K562 (cell line): Measurements from ENCODE around the gene RARRES2.

ENCODE experiments used
- BHLHE40 ChIP-seq: IDR thresholded peaks from 2 replicates; pipeline ENCODE4 v1.6.1; 2011; ENCODE audit warnings: low read length, improper control_type of control experiment
- E2F4 ChIP-seq: sonication (generic); formaldehyde crosslinking; IDR thresholded peaks from 2 replicates; pipeline ENCODE4 v1.8.0; 2022; ENCODE audit warnings: mild to moderate bottlenecking, low read depth, missing genetic modification reagents
- ETV1 ChIP-seq: fragments of 450-650 bp; conservative IDR thresholded peaks from 2 replicates; pipeline ENCODE4 v1.6.1; 2016; ENCODE audit warnings: missing genetic modification characterization, control low read depth, low read depth, missing compliant biosample characterization
- HDAC2 ChIP-seq: fragments of 450-650 bp; IDR thresholded peaks from 2 replicates; pipeline ENCODE4 v1.6.1; 2016; ENCODE audit warnings: mild to moderate bottlenecking
- HINFP ChIP-seq: fragments of 450-650 bp; conservative IDR thresholded peaks from 2 replicates; pipeline ENCODE4 v1.6.1; 2016; ENCODE audit warnings: missing genetic modification characterization, low read depth, mild to moderate bottlenecking, control low read depth, missing compliant biosample characterization
- POLR2AphosphoS5 ChIP-seq: IDR thresholded peaks from 2 replicates; pipeline ENCODE4 v1.6.1; 2011; ENCODE audit warnings: mild to moderate bottlenecking, low read depth, low read length, moderate library complexity; ENCODE audit not compliant: control insufficient read depth, insufficient read depth
- REST ChIP-seq, 2 experiments: fragments of 450-650 bp; formaldehyde crosslinking in 1 of 2; IDR thresholded peaks; 2 replicates each; pipeline versions ENCODE4 v1.4.0 to v1.6.1; 2014 to 2020; ENCODE audit warnings: mild to moderate bottlenecking in 2 of 2, borderline replicate concordance in 1 of 2, low read depth in 1 of 2
- SAFB ChIP-seq: fragments of 200-400 bp; formaldehyde crosslinking; IDR thresholded peaks from 2 replicates; pipeline ENCODE4 v1.6.1; 2017; ENCODE audit warnings: low read depth, low read length, borderline replicate concordance
- TCF7 ChIP-seq: sonication (generic); IDR thresholded peaks from 2 replicates; pipeline ENCODE4 v1.6.1; 2016; ENCODE audit warnings: antibody characterized with exemption, borderline replicate concordance
- TEAD2 ChIP-seq: fragments of 450-650 bp; IDR thresholded peaks from 2 replicates; pipeline ENCODE4 v1.6.1; 2016; ENCODE audit warnings: missing genetic modification characterization, control low read depth, missing compliant biosample characterization

GRCh38 chr7:150361807-150362621, 20.6 kb upstream of the RARRES2 start:
- TF ChIP-seq TCF7 (no peak), HDAC2 (no peak), POLR2AphosphoS5 (no peak), E2F4 (no peak), HINFP (no peak), REST (IDR thresholded peaks at IDR 0.05; ENCODE audit: borderline replicate concordance) (no peak), REST (CRISPR knock-in tag; IDR thresholded peaks at IDR 0.05; ENCODE audit: low read depth) (no peak), SAFB (no peak), ETV1 (tag) (no peak), BHLHE40 (no peak), TEAD2 (tag) (no peak)
